ENCODE measurements around the gene DCK.

DNA sequence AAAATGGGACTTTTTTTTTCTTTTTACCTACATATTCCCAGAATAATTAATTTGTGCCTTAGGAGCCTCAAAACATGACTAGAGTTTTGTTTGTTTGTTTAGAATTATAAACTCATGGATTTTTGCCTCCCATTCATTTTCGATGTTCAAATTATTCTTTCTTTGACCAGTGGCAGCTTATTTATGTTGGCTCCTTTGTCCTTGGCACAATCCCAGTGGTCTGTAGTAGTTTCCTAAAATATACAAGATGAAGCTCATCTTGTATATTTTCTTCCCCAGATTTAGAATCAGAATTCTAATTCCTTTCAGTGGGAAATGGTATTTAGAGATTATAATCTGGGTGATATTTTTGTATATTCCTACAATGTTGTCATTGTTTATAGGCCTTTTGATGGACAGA lies 27.2 kb downstream of the DCK start:
- no peak for TF ChIP-seq SMC3 (IDR thresholded peaks at IDR 0.05; ENCODE audit: low read depth, low read length)
- no peak for TF ChIP-seq BHLHE40 (IDR thresholded peaks at IDR 0.05; ENCODE audit: low read depth, low read length)
- TF ChIP-seq, protein P1, sequence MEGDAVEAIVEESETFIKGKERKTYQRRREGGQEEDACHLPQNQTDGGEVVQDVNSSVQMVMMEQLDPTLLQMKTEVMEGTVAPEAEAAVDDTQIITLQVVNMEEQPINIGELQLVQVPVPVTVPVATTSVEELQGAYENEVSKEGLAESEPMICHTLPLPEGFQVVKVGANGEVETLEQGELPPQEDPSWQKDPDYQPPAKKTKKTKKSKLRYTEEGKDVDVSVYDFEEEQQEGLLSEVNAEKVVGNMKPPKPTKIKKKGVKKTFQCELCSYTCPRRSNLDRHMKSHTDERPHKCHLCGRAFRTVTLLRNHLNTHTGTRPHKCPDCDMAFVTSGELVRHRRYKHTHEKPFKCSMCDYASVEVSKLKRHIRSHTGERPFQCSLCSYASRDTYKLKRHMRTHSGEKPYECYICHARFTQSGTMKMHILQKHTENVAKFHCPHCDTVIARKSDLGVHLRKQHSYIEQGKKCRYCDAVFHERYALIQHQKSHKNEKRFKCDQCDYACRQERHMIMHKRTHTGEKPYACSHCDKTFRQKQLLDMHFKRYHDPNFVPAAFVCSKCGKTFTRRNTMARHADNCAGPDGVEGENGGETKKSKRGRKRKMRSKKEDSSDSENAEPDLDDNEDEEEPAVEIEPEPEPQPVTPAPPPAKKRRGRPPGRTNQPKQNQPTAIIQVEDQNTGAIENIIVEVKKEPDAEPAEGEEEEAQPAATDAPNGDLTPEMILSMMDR (conservative IDR thresholded peaks at IDR 0.05; ENCODE audit: low read depth, low read length): no peak
- no peak for TF ChIP-seq POLR2A (IDR thresholded peaks at IDR 0.05; ENCODE audit: low read depth, low read length)
- TF ChIP-seq MXI1 (IDR thresholded peaks at IDR 0.05; ENCODE audit: borderline replicate concordance, low read depth, low read length): no peak
